SHP77 (cell line): ENCODE data around the gene VIPR1.

Experiments
- DNase-seq, 2 experiments: peaks; one replicate each; lab custom pipeline; 2025; lab: John Stamatoyannopoulos, UW

The VIPR1 gene

DNA sequence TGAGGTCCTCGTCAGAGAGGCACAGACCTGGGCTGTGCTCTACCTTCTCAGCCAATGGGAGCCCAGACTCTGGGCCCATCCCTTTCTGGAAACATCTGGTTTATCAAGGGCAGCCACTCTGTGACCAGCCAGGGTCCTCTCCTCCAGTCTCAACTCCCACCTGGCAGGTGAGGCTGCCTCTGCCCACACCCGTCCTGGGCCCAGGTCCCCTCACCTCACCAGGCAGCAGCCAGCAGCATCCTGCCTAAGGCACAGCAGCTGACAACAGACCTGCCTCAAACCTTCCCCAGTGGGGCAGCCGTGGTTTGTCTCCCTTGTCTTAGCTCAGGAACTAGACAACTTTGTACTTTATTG, 8.7 kb upstream of the VIPR1 start:
- no peak for DNase-seq

DNA sequence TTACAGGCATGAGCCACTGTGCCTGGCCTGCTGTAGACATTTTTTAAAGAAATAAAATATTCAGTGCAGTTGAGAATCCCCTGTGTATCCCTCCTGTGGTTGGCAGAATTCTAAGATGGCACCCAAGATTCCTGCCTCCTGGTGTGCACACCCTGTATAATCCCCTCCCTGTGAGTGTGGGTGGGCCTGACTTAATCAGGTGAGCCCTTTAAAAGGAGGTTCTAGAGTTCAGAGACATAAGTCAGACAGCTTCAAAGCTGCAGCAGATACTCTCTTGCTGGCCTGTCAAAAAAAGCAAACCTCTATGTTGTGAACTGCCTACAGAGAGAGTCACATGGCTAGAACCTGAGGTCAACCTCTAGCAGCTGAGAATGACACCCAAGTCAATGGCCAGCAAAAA, 7.0 kb upstream of the VIPR1 start:
- DNase-seq: no peak

DNA sequence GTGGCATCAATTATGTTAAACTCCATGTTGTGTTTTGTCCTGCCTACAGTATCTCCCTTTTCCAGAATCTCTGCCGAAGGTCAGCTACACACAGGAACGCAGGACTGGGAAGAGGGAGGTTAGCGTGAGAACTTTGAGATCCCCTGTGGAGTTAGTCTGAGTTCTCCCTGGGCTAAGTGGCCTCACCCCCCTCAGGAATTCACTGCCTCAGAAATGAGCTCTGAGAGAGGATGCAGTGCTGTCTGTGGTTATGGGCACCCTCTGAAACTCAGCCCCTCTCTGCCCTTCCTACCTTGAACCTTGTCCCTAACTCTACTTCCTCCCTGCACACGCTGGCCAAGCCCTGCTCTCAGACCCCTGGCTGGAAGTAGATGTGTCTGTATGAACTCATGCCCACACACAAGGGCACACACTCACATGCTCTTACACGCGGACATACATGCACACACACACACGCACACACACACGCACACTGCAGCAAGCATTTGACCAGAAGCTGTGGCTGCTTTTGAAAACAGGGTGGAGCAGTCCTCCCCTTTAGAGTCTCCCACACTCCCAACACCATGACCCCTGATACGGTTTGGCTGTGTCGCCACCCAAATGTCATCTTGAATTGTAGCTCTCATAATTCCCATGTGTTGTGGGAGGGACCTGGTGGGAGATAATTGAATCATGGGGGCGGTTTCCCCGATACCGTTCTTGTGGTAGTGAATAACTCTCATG, 5.3 kb upstream of the VIPR1 start:
- DNase-seq: no peak

DNA sequence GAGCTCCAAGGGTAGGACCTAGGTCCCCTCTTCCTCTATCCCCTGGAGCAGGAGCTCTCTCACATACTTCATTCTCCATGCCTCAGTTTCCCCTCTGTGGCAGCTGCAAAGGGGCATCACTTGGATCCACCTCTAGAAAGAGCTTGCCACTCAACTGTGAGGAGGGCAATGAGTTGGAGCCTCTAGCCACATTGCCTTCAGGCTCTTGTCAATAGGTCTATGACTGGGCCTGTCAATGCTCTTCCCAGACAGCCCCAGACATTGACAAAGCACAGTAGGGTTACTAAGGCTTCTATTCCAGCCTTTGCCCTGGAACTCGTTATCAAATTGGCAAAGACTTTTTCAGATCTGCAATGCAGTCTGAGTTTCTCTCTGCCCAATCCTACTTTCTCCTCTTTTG, 4.4 kb upstream of the VIPR1 start:
- no peak for DNase-seq

DNA sequence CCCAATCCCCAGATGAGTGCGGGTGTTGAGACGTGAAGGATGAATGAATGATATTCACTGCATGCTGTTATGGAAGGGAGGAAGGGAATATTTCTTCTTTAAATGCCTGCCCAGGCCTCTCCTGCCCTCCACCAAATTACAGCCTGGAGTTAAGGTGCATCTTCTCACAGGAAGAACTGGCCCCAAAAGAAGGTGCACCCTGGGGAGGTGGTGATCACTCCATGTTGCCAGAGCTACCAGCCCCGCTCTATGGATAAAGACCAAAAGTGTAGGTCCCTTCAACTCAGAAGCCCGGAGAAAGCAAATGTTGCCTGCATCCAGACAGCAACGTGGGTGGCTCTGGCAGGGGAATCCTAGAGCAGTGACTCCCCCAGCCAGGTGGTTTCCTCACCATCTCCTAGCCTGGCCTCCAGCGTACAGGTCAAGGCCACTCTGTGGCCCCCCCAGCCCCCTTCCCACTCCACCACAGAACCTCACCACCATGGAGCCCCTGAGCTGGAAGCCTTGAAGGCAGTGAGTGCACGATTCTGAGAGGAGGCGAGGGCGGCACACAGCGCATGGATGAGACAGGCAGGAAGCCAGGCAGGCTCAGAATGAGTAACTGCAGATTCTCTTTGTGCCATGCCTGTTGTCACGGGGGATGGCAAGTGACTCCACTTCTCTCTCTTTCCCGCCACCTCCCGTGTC, 3.5 kb upstream of the VIPR1 start:
- no peak for DNase-seq

DNA sequence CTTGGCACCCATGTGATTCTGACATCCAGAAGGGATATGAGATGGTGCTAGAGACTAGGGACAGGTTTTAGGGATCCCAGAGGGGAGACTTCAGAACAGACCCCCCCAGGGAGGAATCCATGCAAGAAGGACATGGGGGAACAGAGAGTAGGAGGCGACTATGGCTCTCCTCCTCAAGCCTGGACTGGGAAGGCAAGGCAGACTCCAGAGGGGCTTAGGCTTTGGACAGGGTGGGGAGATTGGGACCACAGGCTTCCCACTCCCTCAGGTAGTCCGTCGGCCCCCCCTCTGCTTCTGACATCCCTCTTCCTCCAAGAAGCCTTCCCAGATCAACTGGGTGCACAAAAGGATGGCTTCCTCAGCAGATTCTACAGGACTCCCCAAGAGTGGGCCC, 3.0 kb upstream of the VIPR1 start:
- DNase-seq: no peak

DNA sequence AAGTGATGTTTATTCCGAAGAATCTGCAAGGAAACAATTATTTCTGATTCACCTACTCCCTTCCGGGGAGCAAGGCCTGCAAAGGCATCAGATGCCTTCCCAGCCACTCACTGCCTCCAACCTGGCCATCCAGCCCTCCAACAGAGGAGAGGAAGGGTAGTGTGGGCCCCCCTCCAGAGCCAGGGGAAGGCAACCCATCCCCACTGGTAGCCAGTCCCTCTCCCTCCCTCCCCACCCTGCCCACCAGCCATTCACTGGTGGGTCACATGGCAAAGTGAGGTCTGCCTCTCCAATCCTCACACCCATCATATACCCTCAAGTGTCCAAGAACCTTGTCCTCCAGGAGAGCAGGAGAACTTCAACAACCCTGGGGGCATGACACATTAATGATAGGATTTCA, 2.4 kb upstream of the VIPR1 start:
- no peak for DNase-seq

DNA sequence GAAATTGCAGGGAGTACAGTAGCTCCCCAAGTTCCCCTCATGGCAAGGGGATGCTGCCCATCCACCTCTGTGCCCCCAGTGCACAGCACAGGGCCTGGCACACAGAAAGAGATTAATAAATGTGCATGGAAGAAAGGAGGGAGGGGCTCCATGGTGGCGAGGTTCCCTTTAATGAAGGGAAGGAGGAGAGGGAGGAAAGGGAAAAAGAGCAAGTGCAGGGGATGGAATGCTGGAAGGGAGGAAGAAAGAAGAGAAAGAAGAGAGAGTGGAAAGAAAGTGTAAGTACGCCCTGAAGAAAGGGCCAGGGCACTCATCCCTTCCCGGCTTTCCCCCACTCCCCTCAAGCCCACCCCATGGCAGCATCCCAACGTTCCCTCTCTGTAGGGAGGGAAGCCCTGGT, 1.5 kb upstream of the VIPR1 start:
- DNase-seq: no peak

DNA sequence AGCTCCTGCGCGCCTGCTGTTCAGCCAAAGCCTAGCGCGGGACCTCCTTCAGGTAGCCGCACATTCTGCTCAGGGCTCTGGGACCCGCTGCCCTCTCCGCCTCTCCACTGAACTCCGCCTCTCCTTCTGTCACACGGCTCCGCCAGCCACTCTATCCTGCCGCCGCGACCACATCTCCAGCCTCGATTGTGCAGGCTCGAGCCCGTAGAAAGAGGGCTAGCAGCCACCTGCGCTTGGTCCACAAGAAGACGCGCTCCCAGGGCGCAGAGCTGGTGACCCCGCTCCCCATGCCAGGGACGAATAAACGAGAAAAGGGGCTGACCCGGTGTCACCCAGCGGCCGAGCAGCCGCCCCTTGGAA, 1.1 kb upstream of the VIPR1 start:
- DNase-seq: no peak

DNA sequence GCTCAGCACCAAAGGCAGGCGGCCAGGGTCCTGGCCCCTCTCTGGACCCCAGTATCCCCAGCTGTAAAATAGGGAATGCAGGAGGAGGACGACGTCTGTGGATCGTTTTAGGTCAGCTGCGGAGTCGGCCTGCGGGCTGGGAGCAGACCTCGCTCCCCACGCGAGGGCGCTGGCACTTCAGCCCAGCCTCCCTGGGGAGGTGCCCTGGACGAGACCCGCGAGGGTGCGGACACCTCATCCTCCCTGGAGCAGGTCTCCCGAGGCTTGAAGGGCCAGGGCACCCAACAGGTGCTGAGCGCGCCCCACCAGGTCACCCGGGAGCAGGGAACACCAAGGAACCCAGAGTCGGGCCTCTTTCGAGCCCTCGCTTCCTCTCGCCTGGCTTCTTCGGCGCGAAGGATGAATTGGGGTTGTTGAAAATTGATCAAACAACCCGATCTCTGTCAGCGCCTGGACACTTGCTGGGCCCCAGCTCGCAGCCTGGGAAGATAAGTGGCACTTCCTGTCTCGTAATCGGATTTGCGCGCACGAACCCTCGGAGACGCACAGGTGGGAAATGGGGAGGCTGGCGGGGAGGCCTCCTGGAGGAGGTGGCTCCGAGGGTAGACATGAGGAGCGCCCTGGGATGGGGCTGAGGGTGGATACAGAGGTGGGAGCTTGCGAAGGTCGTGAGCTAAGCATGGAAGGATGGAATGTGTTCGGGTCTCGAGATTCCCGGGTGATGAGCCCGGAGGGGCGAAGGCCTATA, 588 bp upstream of the VIPR1 start:
- no peak for DNase-seq

DNA sequence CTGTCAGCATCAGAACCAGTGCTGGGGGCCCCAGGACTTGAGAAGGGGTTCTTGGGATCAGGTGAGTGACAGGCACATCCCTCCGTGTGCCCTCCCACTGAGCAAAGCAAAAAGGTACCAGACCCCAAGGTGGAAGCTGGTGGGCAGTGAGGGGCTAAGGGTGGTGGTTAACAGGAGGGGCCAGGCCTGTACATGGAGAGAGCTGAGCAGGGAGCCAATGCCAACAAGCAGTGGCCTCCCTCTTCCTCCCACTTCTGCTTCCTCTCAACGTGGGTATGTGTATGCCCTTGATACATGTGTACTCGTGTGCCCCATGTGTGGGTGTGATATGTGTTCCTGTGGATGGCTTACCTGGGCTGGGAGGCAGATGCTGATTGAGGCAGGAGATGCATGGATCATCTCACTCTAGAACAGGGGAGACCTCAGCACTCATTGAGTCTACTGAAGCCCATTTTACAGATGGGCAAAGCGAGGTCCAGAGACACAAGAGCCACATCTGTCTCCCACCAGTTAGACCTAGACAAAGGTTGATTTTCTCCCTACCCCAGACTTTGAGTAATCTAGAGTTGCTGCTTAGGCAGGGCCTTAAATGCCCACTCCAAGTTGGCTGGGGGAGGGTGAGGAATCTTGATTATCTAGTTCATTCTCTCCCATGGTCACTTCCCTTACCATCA, 945 bp downstream of the VIPR1 start:
- no peak for DNase-seq

DNA sequence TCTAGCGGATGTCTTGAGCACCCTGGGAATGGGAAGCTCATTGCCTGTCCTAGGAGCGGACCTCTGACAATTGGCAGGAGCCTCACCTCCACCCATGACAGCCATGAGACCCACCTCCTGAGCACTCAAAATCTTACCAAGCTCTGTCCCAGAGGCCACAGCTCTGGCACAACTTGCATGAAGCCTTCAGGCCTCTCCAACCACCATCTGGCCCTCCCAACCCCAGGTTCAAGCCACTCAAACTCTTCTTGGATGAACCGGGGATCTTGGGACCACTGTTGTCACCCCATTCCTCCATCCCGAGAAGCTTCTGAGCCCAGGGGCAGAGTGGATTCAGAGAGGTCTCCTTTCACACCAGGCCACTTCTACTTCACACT, 1.5 kb downstream of the VIPR1 start:
- DNase-seq: no peak

DNA sequence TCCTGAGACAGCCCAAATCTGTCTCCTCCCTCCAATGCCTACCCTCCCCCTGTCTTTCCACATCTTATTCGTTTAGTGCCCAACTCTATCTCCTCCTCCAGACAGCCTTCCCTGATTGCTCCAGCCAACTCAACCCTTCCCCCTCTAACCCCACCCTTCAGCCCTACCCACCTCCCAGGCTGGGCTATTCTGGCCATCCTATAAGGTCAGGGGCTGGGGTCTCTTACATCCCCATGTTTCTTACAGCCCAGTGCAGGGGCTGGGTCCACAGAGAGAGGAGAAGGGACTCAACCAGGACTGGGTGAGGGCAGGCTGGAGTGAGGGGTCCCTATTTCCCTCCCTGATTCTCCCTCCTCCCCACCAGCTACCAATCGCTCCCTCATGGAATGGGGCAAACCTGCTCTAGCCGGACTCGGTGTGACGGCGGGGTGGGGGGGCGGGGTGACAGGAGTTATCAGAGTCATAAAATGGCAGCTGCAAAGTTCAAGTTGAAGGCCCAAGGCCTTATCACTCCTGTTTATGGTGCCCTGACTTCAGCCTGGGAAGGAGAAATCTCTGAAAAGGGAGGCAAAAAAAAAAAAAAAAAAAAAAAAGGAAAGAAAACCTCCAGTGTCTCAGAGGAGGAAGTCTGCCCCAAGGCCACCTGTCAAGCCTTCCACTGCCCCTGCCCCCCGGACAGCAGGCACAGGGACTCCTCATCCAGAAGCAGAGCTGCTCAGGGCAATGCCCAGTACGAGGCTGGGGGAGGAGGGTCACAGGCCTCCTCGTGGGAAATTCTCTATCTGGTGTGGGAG, 2.1 kb downstream of the VIPR1 start:
- no peak for DNase-seq

DNA sequence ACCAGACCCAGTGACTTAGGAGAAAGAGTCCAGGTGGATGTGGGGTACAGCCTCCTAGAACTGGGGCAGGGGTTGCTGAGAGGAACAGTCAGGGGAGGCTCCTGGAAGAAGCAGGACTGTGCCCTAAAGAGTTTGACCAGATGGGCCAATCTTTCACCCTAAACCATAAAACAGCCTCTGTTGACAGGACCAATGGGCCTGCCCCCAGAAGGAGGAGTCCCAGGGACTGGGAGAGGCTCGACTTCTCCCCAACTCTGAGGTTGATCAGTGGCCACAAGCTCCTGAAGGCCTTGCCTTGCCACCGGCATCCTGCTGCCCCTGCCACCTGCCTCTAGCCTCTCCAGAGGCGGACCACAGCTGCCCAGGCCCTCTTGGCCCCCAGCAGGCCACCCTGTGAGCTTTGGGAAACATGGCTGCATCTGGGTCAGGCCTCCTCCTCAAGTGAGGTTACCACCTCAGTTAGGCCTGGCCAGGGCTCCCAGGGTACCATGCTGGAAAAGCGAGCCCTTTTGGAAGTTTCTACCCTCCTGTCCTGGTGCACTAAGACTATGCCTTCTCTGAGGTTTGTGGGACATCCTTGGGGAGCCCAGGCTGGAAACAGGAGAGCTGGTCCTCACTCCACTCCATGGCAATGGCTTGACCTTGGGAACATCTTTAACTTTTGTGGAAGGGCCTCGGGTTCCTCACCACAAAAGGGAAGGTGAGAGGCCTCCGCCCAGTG, 2.8 kb downstream of the VIPR1 start:
- no peak for DNase-seq

DNA sequence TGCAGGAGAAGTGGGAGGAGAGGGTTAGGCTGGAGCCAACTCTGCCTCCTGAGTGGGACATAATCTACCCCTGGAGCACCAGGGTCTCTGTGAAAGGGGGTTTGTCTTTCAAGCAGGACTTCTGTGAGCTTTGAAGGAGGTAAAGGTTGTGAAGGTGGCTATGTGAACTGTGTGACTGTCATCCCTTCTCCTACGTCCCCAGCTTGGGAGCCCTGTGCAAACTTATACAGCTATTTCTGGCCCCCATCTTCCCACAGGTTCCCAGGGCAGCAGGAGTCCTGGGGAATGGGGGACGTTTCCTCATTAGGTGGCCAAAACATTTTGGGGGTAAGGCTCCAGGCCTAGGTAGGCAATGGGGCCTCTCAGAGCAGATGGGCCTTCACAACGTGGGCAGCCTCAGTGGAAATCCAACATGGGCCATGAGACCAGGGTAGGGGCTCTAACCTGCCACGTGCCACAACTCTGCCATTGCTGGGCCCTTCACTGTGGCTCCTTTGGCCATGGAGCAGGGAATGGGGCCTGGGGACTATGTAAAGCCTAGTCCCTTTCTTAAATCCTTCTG, 3.5 kb downstream of the VIPR1 start:
- no peak for DNase-seq

DNA sequence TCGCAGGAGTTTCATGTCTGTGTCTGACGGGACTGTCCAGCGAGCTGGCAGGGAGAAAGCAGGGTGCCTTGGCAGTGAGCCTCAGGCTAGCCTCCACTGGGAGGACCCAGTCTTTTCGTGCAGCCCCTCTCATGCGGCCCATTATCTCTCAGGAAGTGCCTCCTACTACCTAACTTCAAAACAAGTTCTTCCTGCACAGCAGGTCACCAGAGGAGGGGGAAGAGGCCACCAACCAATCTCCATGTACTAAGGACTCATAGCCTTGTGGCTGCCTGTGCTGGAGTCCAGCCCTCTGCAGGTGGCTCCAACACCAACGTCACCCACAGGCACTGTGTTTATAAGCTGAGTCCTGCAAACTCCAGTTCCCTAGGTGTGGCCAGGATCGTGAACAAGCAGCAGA, 4.8 kb downstream of the VIPR1 start:
- no peak for DNase-seq

DNA sequence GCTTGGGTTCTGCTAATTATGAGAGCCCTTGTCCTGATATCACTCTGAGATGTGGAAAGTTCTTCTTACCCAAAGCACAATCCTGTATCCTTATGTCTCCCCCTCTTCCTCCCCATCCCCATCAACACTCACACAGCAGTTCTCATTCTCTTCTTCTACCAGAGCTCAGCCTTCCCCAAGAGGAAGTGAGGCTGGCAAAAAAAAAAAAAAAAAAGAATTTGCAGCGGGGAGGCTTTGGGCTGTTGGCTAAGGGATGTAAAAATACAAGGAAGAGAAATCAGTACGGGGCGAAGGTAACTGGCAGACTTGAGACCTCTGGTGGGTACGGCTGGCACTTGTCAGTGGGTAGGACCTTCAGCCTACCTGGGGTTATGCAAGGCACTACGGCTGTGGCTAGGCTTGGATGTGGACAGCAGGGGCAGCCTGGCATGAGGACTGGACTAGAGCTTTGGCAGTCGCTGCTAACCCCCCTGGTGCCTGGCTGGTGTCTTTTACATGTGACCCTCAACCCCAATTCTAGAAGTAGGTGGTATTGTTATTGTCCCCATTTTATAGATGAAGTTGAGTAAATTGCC, 5.4 kb downstream of the VIPR1 start:
- DNase-seq: no peak

DNA sequence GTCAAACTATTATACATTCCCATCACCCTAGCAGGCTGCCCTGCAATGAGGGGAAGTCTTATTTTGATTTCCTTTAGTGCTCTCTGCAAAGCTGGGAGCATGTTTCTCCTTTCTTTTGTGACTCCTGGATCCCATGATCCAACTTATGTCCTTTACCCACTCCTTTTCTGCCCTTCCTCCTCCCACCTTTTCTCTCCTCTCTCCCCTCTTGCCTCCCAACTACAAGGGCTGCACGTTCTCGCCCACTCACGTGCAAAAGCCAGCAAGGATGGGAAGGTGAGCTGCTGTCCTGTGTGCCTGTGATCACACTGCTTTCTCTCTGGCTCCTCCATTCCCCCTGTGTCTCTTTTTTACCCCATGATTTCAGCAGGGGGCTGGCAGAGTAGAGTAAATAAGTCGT, 6.1 kb downstream of the VIPR1 start:
- no peak for DNase-seq

DNA sequence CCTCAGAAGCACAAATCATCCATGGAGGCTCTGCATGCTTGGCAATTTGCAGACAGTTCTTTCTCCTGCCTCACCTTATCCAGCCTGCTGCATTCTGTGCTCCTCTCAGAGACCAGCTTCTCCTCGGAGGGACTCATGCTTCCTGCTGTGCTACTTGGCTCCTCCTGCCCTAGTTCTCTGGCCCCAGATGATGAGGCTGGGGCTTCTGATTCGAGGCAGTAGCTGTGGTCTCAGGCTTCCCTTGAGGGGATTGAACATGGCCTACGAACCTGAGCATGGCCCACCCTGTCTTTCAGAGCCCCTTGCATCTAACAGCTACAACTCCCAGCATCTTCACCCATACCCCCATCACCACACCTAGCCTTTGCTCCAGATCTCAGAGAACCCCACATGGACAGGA, 6.7 kb downstream of the VIPR1 start:
- no peak for DNase-seq

DNA sequence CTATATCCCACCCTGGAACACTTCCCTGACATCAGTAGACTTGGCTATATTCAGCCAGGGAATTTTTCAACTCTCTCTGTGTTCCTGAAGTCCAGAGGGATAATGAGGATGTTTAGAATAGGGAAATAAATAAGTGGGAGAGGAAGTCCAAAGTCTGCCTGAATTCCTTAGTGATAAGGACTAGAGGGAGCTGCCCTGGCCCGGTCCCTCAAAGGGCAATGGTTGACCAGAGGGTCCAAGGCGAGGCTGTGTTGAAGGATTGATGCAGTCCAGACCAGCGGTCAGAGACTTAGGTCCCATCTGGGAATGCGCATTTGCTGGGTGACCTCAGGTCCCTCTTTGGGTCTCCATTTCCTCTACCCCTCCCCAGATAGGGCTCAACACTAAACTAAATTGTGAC, 7.9 kb downstream of the VIPR1 start:
- no peak for DNase-seq

DNA sequence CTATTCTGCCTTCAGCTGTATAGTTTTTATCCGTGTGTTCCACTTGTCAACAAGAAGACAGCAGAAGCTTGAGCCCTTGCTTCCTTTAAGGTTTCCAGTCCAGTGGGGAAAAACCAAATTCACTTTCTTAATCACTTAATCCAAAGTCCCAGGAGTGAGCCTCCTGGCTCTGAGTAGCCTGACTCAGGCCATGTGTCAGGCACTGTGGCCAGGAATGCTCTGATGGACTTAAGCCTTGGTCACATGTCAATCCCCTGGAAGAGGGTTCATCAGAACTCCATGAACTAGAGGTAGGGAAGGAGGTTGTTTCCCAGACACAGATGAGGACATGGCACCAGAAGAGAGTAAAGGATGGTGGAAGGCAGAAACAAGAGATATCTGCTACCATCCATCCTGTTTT, 8.8 kb downstream of the VIPR1 start:
- no peak for DNase-seq
